ENCODE results near the gene RAB3GAP1. TPM values are rescaled to one million over a fixed set of nuclear protein-coding genes. Genes with fewer than 3 reads are reported as not detected.
A peak's percentile ranks its signal among the peaks of the same experiment; 100 is the strongest.

The RAB3GAP1 gene
- total RNA-seq, 2 donors from 2014 or later: 28.5 to 29.6 TPM

GRCh38 chr2:135124924-135125886 is 73.1 kb downstream of the RAB3GAP1 start:
- H3K4me3 ChIP-seq (ENCODE audit: low read length): no peak overlapping the region
- H3K9ac ChIP-seq (ENCODE audit: extremely low read depth, low read length, poor library complexity, severe bottlenecking): no peak overlapping the region
- Mint-ChIP-seq H3K4me3 (no peak overlapping the region), H3K27me3 (ENCODE audit: insufficient read depth) (no peaks in the 10 kb centered on the region), H3K27ac (no peak overlapping the region), H3K36me3 (ENCODE audit: low read depth) (peaks cover 41% of the 10 kb centered on the region), H3K4me1 (peaks cover 5% of the 10 kb centered on the region), H3K9me3 (peaks cover 2% of the 10 kb centered on the region)
- no peak for TF ChIP-seq CTCF (conservative IDR thresholded peaks at IDR 0.05)
- no peak for DNase-seq
- no peaks in the 10 kb centered on the region for H3K9me3 ChIP-seq (ENCODE audit: control insufficient read depth, low read length)
- peaks cover 61% of the 10 kb centered on the region for H3K36me3 ChIP-seq (ENCODE audit: control insufficient read depth, insufficient read depth, low read length)
- WGBS, 2 experiments (ENCODE audit: insufficient coverage in 1 of 2, insufficient read length in 1 of 2): 100% methylated on average over 1 of the region's 1 CpG; no CpG with 5 or more reads in 1 of the 2 experiments
- H3K27ac ChIP-seq (ENCODE audit: low read depth, low read length): no peak overlapping the region
- no peaks in the 10 kb centered on the region for H3K27me3 ChIP-seq (ENCODE audit: control insufficient read depth, insufficient read depth, low read length, poor library complexity, severe bottlenecking)
- H3K4me1 ChIP-seq (ENCODE audit: control insufficient read depth, insufficient read depth, low read length): no peaks in the 10 kb centered on the region

- no peak for DNase-seq
- H3K9me3 ChIP-seq (ENCODE audit: control insufficient read depth, low read length): no peaks in the 10 kb centered on the region
- H3K4me1 ChIP-seq (ENCODE audit: control insufficient read depth, insufficient read depth, low read length): peaks cover 4% of the 10 kb centered on the region
- no peaks in the 10 kb centered on the region for H3K27me3 ChIP-seq (ENCODE audit: control insufficient read depth, insufficient read depth, low read length, poor library complexity, severe bottlenecking)
- WGBS, 2 experiments (ENCODE audit: insufficient coverage in 1 of 2, insufficient read length in 1 of 2): 100% methylated on average over 2 of the region's 2 CpGs; no CpG with 5 or more reads in 1 of the 2 experiments
- Mint-ChIP-seq H3K36me3 (ENCODE audit: low read depth) (peaks cover 42% of the 10 kb centered on the region), H3K27ac (no peak overlapping the region), H3K4me3 (no peak overlapping the region), H3K4me1 (peaks cover 10% of the 10 kb centered on the region), H3K9me3 (peaks cover 2% of the 10 kb centered on the region), H3K27me3 (ENCODE audit: insufficient read depth) (no peaks in the 10 kb centered on the region)
- no peak overlapping the region for H3K9ac ChIP-seq (ENCODE audit: extremely low read depth, low read length, poor library complexity, severe bottlenecking)
- no peak overlapping the region for H3K4me3 ChIP-seq (ENCODE audit: low read length)
- peaks cover 53% of the 10 kb centered on the region for H3K36me3 ChIP-seq (ENCODE audit: control insufficient read depth, insufficient read depth, low read length)
- no peak overlapping the region for H3K27ac ChIP-seq (ENCODE audit: low read depth, low read length)
- no peak for TF ChIP-seq CTCF (conservative IDR thresholded peaks at IDR 0.05)
Observed at GRCh38 chr2:135125940-135126339, 73.8 kb downstream of the RAB3GAP1 start.

GRCh38 chr2:135130751-135131150 is 78.7 kb downstream of the RAB3GAP1 start:
- peaks cover 64% of the 10 kb centered on the region for H3K36me3 ChIP-seq (ENCODE audit: control insufficient read depth, insufficient read depth, low read length)
- Mint-ChIP-seq H3K27ac (peak overlapping the region; percentile 78), H3K9me3 (peaks cover 2% of the 10 kb centered on the region), H3K36me3 (ENCODE audit: low read depth) (peaks cover 65% of the 10 kb centered on the region), H3K4me1 (peaks cover 17% of the 10 kb centered on the region), H3K4me3 (no peak overlapping the region), H3K27me3 (ENCODE audit: insufficient read depth) (no peaks in the 10 kb centered on the region)
- peaks cover 15% of the 10 kb centered on the region for H3K4me1 ChIP-seq (ENCODE audit: control insufficient read depth, insufficient read depth, low read length)
- peak; percentile 82 for DNase-seq
- no peak for TF ChIP-seq CTCF (conservative IDR thresholded peaks at IDR 0.05)
- H3K27ac ChIP-seq (ENCODE audit: low read depth, low read length): peak overlapping the region; percentile 46
- 85 to 90% methylated on average over 2 of the region's 2 CpGs for WGBS, 2 experiments (ENCODE audit: insufficient coverage in 1 of 2, insufficient read length in 1 of 2)
- H3K9me3 ChIP-seq (ENCODE audit: control insufficient read depth, low read length): no peaks in the 10 kb centered on the region
- no peak overlapping the region for H3K4me3 ChIP-seq (ENCODE audit: low read length)
- H3K27me3 ChIP-seq (ENCODE audit: control insufficient read depth, insufficient read depth, low read length, poor library complexity, severe bottlenecking): no peaks in the 10 kb centered on the region
- H3K9ac ChIP-seq (ENCODE audit: extremely low read depth, low read length, poor library complexity, severe bottlenecking): no peak overlapping the region

All from endodermal cell (in vitro differentiated cells).